K562 (cell line): ENCODE measurements around the gene CYP2R1. TPM values are rescaled to one million over a fixed set of nuclear protein-coding genes. Genes with fewer than 3 reads are reported as not detected.

ENCODE experiments used
- ATAC-seq: fragments of 200-7000 bp; cut with Tn5 transposase; 3 replicates; pipeline ENCODE4 v1.9.1; 2020; ENCODE audit warnings: moderate library complexity
- BruUV-seq: library from RNA; stranded (reverse); fragments of 400-500 nt; replicated peaks from 2 replicates; lab custom pipeline; 2021; lab: Mats Ljungman, UMichigan
- CTCF ChIA-PET: fragments of 300-600 bp; formaldehyde crosslinking; extraction: SDS; loops from one replicate; lab custom pipeline; 2021; ENCODE audit warnings: low intra/inter-chr PET ratio; lab: Yijun Ruan, JAX
- POLR2A ChIA-PET: fragments of 300-600, 350-650 bp; sonication (Branson Sonifier 250); formaldehyde crosslinking; extraction: SDS; loops from one replicate; lab custom pipeline; 2021; ENCODE audit warnings: antibody characterized with exemption, inconsistent platforms; lab: Yijun Ruan, JAX
- DNase-seq, 4 experiments: peaks; one replicate each; pipeline versions ENCODE4 v3.0.0 to v3.0.0-alpha.2; 2011 to 2018; ENCODE audit warnings: low spot score in 3 of 4, mixed read lengths in 3 of 4; ENCODE audit errors: extremely low read depth in 1 of 4
- FAIRE-seq: peaks from 2 replicates; lab custom pipeline; 2011; peaks lifted over from hg19 to GRCh38; lab: Jason Lieb, UNC
- H2AFZ ChIP-seq: 2 replicates; pipeline ENCODE4 v1.6.0; 2011; ENCODE audit warnings: low read depth, low read length, control low read depth, inconsistent platforms
- H3K27ac ChIP-seq: fragments of 200-600 bp; 3 replicates; pipeline ENCODE4 v1.8.0; 2011; ENCODE audit warnings: low read depth, mild to moderate bottlenecking, control low read depth, inconsistent platforms, low read length, moderate library complexity, mixed read lengths; ENCODE audit errors: extremely low read depth
- H3K27me3 ChIP-seq, 2 experiments: fragments of 300-600 bp in 1 of 2; 2 replicates in 1 of 2; 3 replicates in 1 of 2; pipeline versions ENCODE4 v1.6.0 to v1.8.0; 2011; ENCODE audit warnings: inconsistent platforms in 2 of 2, low read length in 2 of 2, mild to moderate bottlenecking in 1 of 2, mixed read lengths in 1 of 2, moderate library complexity in 1 of 2; ENCODE audit not compliant: control insufficient read depth in 2 of 2, insufficient read depth in 2 of 2
- H3K36me3 ChIP-seq: fragments of 300-600 bp; 3 replicates; pipeline ENCODE4 v1.8.0; 2011; ENCODE audit warnings: mild to moderate bottlenecking, low read length, inconsistent platforms; ENCODE audit not compliant: control insufficient read depth, insufficient read depth
- H3K4me1 ChIP-seq, 2 experiments: fragments of 200-600 bp in 1 of 2; replicated peaks in 1 of 2; 2 replicates in 1 of 2; 3 replicates in 1 of 2; pipeline versions ENCODE4 v1.5.1 to v1.8.0; 2011; ENCODE audit warnings: inconsistent platforms in 2 of 2, low read length in 2 of 2, mild to moderate bottlenecking in 1 of 2, mixed read lengths in 1 of 2, moderate library complexity in 1 of 2; ENCODE audit not compliant: control insufficient read depth in 2 of 2, insufficient read depth in 2 of 2
- H3K4me2 ChIP-seq: 2 replicates; pipeline ENCODE4 v1.6.1; 2011; ENCODE audit warnings: low read length, control low read depth, inconsistent platforms, mixed read lengths; ENCODE audit not compliant: insufficient read depth
- H3K4me3 ChIP-seq: fragments of 200-600 bp; sonication (generic), shearing (Covaris generic); 2 replicates; pipeline ENCODE4 v1.5.1; 2016; ENCODE audit warnings: control low read depth, inconsistent platforms
- H3K79me2 ChIP-seq: fragments of 200-600 bp; 3 replicates; pipeline ENCODE4 v1.8.0; 2011; ENCODE audit warnings: low read length, inconsistent platforms; ENCODE audit not compliant: control insufficient read depth, insufficient read depth
- H3K9ac ChIP-seq, 2 experiments: 2 replicates each; pipeline versions ENCODE4 v1.6.0 to v1.6.1; 2011; ENCODE audit warnings: low read depth in 2 of 2, low read length in 2 of 2, control low read depth in 1 of 2, inconsistent platforms in 1 of 2, mild to moderate bottlenecking in 1 of 2, mixed read lengths in 1 of 2; ENCODE audit not compliant: insufficient read depth in 1 of 2
- H3K9me1 ChIP-seq: one replicate; pipeline ENCODE4 v1.6.0; 2011; ENCODE audit warnings: inconsistent platforms, mild to moderate bottlenecking, low read length, moderate library complexity; ENCODE audit not compliant: control insufficient read depth, insufficient read depth
- H3K9me3 ChIP-seq: replicated peaks from 2 replicates; pipeline ENCODE4 v1.5.1; 2011; ENCODE audit warnings: low read depth, low read length, inconsistent platforms; ENCODE audit not compliant: control insufficient read depth, insufficient read depth
- H4K20me1 ChIP-seq: replicated peaks from 2 replicates; pipeline ENCODE4 v1.6.1; 2011; ENCODE audit warnings: low read length, inconsistent platforms, mixed read lengths; ENCODE audit not compliant: control insufficient read depth, insufficient read depth
- ARHGAP35 ChIP-seq: fragments of 450-650 bp; IDR thresholded peaks from 2 replicates; pipeline ENCODE4 v1.6.1; 2018; ENCODE audit not compliant: partially characterized antibody
- C11orf30 ChIP-seq: fragments of 450-650 bp; IDR thresholded peaks from 2 replicates; pipeline ENCODE4 v1.6.1; 2016; ENCODE audit warnings: low read depth, mild to moderate bottlenecking
- MAFF ChIP-seq: IDR thresholded peaks from 2 replicates; pipeline ENCODE4 v1.6.1; 2012; ENCODE audit warnings: low read length, improper control_type of control experiment
- MAFK ChIP-seq: IDR thresholded peaks from 2 replicates; pipeline ENCODE4 v1.6.1; 2011; ENCODE audit warnings: low read length, improper control_type of control experiment
- ZNF316 ChIP-seq: fragments of 450-650 bp; IDR thresholded peaks from 2 replicates; pipeline ENCODE4 v1.6.1; 2016
- WGBS: fragments of 100-300 bp; shearing (Covaris generic); methylation state at CpG from one replicate; pipeline ENCODE4 v1.1.6; 2016; ENCODE audit warnings: low coverage, mixed read lengths; ENCODE audit not compliant: insufficient coverage; ENCODE audit errors: missing lambda C conversion rate; 5-methylcytosine and 5-hydroxymethylcytosine counted together
- in situ Hi-C: fragments of 300-500 bp; cut with MboI; formaldehyde crosslinking; loops from 4 replicates; pipeline ENCODE4 v1.15.0; 2018; ENCODE audit warnings: inconsistent platforms, mixed read lengths
- intact Hi-C: fragments of 100-400 bp; cut with micrococcal nuclease; formaldehyde crosslinking; loops from 2 replicates; pipeline ENCODE4 v1.14.2; 2022
- polyA plus RNA-seq, 8 experiments: library from polyadenylated mRNA; depleted of rRNA in 4 of 8; stranded (reverse) in 5 of 8; unstranded in 3 of 8; fragments of >200 nt; fragmentation: Nextera tagmentation in 2 of 8; fragmentation: Illumina TruSeq in 1 of 8; extraction: Ambion mirVana in 2 of 8; extraction: Trizol in 1 of 8; gene quantifications; 2 replicates each; pipeline versions ENCODE4 v1.2.1 to v1.2.3, GENCODE V29; 2011 to 2014; ENCODE audit warnings: inconsistent platforms in 1 of 8, missing spikeins in 1 of 8
- total RNA-seq, 7 experiments: library from RNA; depleted of rRNA in 6 of 7; stranded (reverse); fragments of >200 nt in 6 of 7; fragmentation: Illumina TruSeq in 2 of 7; extraction: Trizol in 2 of 7; gene quantifications; 2 replicates each; pipeline versions ENCODE4 v1.2.1 to v1.2.3, GENCODE V29; 2011 to 2021; ENCODE audit warnings: low replicate concordance in 1 of 7
- TF ChIP-seq, protein P1 (sequence below): sonication (generic); formaldehyde crosslinking; IDR thresholded peaks from 2 replicates; pipeline ENCODE4 v1.8.0; 2023; ENCODE audit warnings: missing genetic modification reagents, mild to moderate bottlenecking, borderline replicate concordance

Gene CYP2R1
- total and polyA plus RNA-seq, 9 of the 15 experiments (the other 6 are each of a cell fraction or from before 2014, with no cell fraction given), result 19.4 to 40.5 (median 29.4) TPM

DNA sequence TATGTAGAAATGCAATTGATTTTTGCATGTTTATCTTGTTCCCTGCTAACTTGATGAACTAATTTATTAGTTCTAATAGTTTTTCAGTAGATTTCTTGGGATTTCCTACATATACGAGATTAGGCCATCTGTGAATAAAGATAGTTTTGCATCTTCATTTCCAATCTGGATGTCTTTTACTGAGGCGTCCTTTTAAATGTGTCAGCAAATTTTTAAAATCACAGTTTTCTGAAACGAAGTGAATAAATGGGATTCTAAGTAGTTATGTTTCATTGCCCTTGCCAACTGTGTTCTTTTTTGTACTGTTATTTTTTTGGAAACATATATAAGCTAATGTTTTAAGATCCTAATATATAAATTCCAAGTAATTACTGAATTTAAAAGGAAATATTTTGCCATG lies 50.0 kb downstream of the CYP2R1 start:
- Histone ChIP-seq H3K9me1 (no peaks in the 10 kb centered on the region), H3K27me3 (no peaks in the 10 kb centered on the region), H3K27ac (no peak overlapping the region), H3K9me3 (no peaks in the 10 kb centered on the region), H3K9ac (no peak overlapping the region), H4K20me1 (no peaks in the 10 kb centered on the region), H3K79me2 (no peaks in the 10 kb centered on the region)
- CTCF ChIA-PET, result no interaction called here
- POLR2A ChIA-PET, result no interaction called here
- no TSS peak for BruUV-seq
- intact Hi-C loops, result no loop called here
- FAIRE-seq (no peak), DNase-seq (no peak), ATAC-seq (no peak)
- 71% methylated on average over 3 of the region's 3 CpGs for WGBS
- peak; percentile 79 for TF ChIP-seq ZNF316
- TF ChIP-seq C11orf30, result peak; percentile 71
- no peak for TF ChIP-seq ARHGAP35
- peak; percentile 38; the same call in 1 of the 2 replicates for TF ChIP-seq MAFK
- TF ChIP-seq, protein P1, sequence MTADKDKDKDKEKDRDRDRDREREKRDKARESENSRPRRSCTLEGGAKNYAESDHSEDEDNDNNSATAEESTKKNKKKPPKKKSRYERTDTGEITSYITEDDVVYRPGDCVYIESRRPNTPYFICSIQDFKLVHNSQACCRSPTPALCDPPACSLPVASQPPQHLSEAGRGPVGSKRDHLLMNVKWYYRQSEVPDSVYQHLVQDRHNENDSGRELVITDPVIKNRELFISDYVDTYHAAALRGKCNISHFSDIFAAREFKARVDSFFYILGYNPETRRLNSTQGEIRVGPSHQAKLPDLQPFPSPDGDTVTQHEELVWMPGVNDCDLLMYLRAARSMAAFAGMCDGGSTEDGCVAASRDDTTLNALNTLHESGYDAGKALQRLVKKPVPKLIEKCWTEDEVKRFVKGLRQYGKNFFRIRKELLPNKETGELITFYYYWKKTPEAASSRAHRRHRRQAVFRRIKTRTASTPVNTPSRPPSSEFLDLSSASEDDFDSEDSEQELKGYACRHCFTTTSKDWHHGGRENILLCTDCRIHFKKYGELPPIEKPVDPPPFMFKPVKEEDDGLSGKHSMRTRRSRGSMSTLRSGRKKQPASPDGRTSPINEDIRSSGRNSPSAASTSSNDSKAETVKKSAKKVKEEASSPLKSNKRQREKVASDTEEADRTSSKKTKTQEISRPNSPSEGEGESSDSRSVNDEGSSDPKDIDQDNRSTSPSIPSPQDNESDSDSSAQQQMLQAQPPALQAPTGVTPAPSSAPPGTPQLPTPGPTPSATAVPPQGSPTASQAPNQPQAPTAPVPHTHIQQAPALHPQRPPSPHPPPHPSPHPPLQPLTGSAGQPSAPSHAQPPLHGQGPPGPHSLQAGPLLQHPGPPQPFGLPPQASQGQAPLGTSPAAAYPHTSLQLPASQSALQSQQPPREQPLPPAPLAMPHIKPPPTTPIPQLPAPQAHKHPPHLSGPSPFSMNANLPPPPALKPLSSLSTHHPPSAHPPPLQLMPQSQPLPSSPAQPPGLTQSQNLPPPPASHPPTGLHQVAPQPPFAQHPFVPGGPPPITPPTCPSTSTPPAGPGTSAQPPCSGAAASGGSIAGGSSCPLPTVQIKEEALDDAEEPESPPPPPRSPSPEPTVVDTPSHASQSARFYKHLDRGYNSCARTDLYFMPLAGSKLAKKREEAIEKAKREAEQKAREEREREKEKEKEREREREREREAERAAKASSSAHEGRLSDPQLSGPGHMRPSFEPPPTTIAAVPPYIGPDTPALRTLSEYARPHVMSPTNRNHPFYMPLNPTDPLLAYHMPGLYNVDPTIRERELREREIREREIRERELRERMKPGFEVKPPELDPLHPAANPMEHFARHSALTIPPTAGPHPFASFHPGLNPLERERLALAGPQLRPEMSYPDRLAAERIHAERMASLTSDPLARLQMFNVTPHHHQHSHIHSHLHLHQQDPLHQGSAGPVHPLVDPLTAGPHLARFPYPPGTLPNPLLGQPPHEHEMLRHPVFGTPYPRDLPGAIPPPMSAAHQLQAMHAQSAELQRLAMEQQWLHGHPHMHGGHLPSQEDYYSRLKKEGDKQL (CRISPR knock-in tag), result no peak
- peak; percentile 69 for TF ChIP-seq MAFF
- TF ChIP-seq, all 486 proteins: peak for 4
- no peak overlapping the region for H2AFZ ChIP-seq
- H3K4me3 ChIP-seq, result no peak overlapping the region
- no peak overlapping the region for H3K4me2 ChIP-seq
- in situ Hi-C loops, result no loop called here
- H3K36me3 ChIP-seq, result peaks cover 13% of the 10 kb centered on the region; the same call in 2 of the 3 replicates
- no peaks in the 10 kb centered on the region for H3K4me1 ChIP-seq
